Endodermal cell (in vitro differentiated cells): ENCODE data around the gene RASGEF1C. TPM values are rescaled to one million over a fixed set of nuclear protein-coding genes. Genes with fewer than 3 reads are reported as not detected.

Source experiments
- DNase-seq: peaks from one replicate; pipeline ENCODE4 v3.0.0-alpha.2; 2017
- H3K27ac ChIP-seq: 2 replicates; pipeline ENCODE4 v1.5.1; 2013; ENCODE audit warnings: mild to moderate bottlenecking, low read depth, low read length, moderate library complexity
- H3K27me3 ChIP-seq: 2 replicates; pipeline ENCODE4 v1.6.1; 2013; ENCODE audit warnings: mild to moderate bottlenecking, low read length, moderate library complexity; ENCODE audit not compliant: insufficient read depth, control insufficient read depth, poor library complexity, severe bottlenecking
- H3K36me3 ChIP-seq: 2 replicates; pipeline ENCODE4 v1.7.0; 2013; ENCODE audit warnings: mild to moderate bottlenecking, low read length, moderate library complexity; ENCODE audit not compliant: control insufficient read depth, insufficient read depth
- H3K4me1 ChIP-seq: one replicate; pipeline ENCODE4 v1.7.0; 2013; ENCODE audit warnings: low read length; ENCODE audit not compliant: control insufficient read depth, insufficient read depth
- H3K4me3 ChIP-seq: 2 replicates; pipeline ENCODE4 v1.5.1; 2013; ENCODE audit warnings: mild to moderate bottlenecking, low read length, moderate library complexity
- H3K9ac ChIP-seq: 2 replicates; pipeline ENCODE4 v1.6.1; 2013; ENCODE audit warnings: mild to moderate bottlenecking, low read length, moderate library complexity; ENCODE audit not compliant: poor library complexity, severe bottlenecking; ENCODE audit errors: extremely low read depth
- H3K9me3 ChIP-seq: 2 replicates; pipeline ENCODE4 v1.6.1; 2013; ENCODE audit warnings: mild to moderate bottlenecking, low read length, moderate library complexity; ENCODE audit not compliant: control insufficient read depth
- H3K27ac Mint-ChIP-seq: 2 replicates; pipeline ENCODE4 v1.8.0; 2020; ENCODE audit warnings: mixed read lengths
- H3K27me3 Mint-ChIP-seq: 2 replicates; pipeline ENCODE4 v1.8.0; 2021; ENCODE audit warnings: mild to moderate bottlenecking, mixed read lengths; ENCODE audit not compliant: insufficient read depth
- H3K36me3 Mint-ChIP-seq: 2 replicates; pipeline ENCODE4 v1.8.0; 2020; ENCODE audit warnings: low read depth, mixed read lengths
- H3K4me1 Mint-ChIP-seq: 2 replicates; pipeline ENCODE4 v1.8.0; 2020; ENCODE audit warnings: mixed read lengths
- H3K4me3 Mint-ChIP-seq: 2 replicates; pipeline ENCODE4 v1.8.0; 2020; ENCODE audit warnings: mild to moderate bottlenecking, moderate library complexity, mixed read lengths
- H3K9me3 Mint-ChIP-seq: 2 replicates; pipeline ENCODE4 v1.8.0; 2020; ENCODE audit warnings: mild to moderate bottlenecking, mixed read lengths
- CTCF ChIP-seq: fragments of 200-600 bp; sonication (generic); conservative IDR thresholded peaks from 2 replicates; pipeline ENCODE4 v1.5.0; 2021; ENCODE audit warnings: antibody characterized with exemption, mild to moderate bottlenecking
- WGBS, 2 experiments: methylation state at CpG; one replicate each; pipeline versions ENCODE4 v1.1.5 to v1.1.7; 2013; ENCODE audit warnings: missing lambda C conversion rate in 2 of 2, mixed read lengths in 1 of 2; ENCODE audit not compliant: insufficient coverage in 1 of 2, insufficient read length in 1 of 2; 5-methylcytosine and 5-hydroxymethylcytosine counted together
- total RNA-seq, 2 donors: library from RNA; stranded (reverse); fragmentation: NEBNext Ultra II Directional in 1 of 2; extraction: Animal tissue kit (Norgen Biotek cat#: 25700) in 1 of 2; gene quantifications; 2 replicates in 1 of 2; 3 replicates in 1 of 2; pipeline ENCODE4 v1.2.1, GENCODE V29; 2021

Gene RASGEF1C
- total RNA-seq, 2 donors from 2014 or later, result 0.62 to 0.75 TPM

- TF ChIP-seq CTCF, result no peak
- Histone ChIP-seq H3K27me3 (no peaks in the 10 kb centered on the region), H3K27ac (no peak overlapping the region), H3K36me3 (no peaks in the 10 kb centered on the region), H3K4me3 (no peak overlapping the region), H3K9ac (no peak overlapping the region), H3K9me3 (no peaks in the 10 kb centered on the region), H3K4me1 (no peaks in the 10 kb centered on the region)
- Mint-ChIP-seq H3K4me3 (no peak overlapping the region), H3K4me1 (no peaks in the 10 kb centered on the region), H3K27me3 (peaks cover 7% of the 10 kb centered on the region), H3K36me3 (no peaks in the 10 kb centered on the region), H3K27ac (no peak overlapping the region), H3K9me3 (no peaks in the 10 kb centered on the region)
- WGBS, 2 experiments, result 83 to 91% methylated on average over 7 to 9 of the region's 9 CpGs
- DNase-seq, result peak; percentile 37
Measured at GRCh38 chr5:180093651-180094382, 115.2 kb downstream of the RASGEF1C start.

GRCh38 chr5:180093241-180093640 is 115.8 kb downstream of the RASGEF1C start:
- Mint-ChIP-seq H3K36me3 (no peaks in the 10 kb centered on the region), H3K4me1 (no peaks in the 10 kb centered on the region), H3K4me3 (no peak overlapping the region), H3K27me3 (peaks cover 7% of the 10 kb centered on the region), H3K27ac (no peak overlapping the region), H3K9me3 (no peaks in the 10 kb centered on the region)
- TF ChIP-seq CTCF, result no peak
- WGBS, 2 experiments, result 94 to 95% methylated on average over 4 to 6 of the region's 6 CpGs
- no peak overlapping the region for H3K4me3 ChIP-seq
- H3K9ac ChIP-seq, result no peak overlapping the region
- no peaks in the 10 kb centered on the region for H3K36me3 ChIP-seq
- no peak overlapping the region for H3K27ac ChIP-seq
- DNase-seq, result no peak
- no peaks in the 10 kb centered on the region for H3K27me3 ChIP-seq
- H3K4me1 ChIP-seq, result no peaks in the 10 kb centered on the region
- no peaks in the 10 kb centered on the region for H3K9me3 ChIP-seq

- no peak overlapping the region for H3K4me3 ChIP-seq
- H3K4me3 Mint-ChIP-seq, result peak overlapping the region; percentile 71
- H3K9ac ChIP-seq, result no peak overlapping the region
- WGBS, 2 experiments, result 24 to 27% methylated on average over 8 to 13 of the region's 17 CpGs
- no peaks in the 10 kb centered on the region for H3K36me3 Mint-ChIP-seq
- DNase-seq, result peak; percentile 92
- H3K27ac ChIP-seq, result no peak overlapping the region
- no peaks in the 10 kb centered on the region for H3K4me1 ChIP-seq
- peak; percentile 70 for TF ChIP-seq CTCF
- H3K9me3 ChIP-seq, result no peaks in the 10 kb centered on the region
- H3K4me1 Mint-ChIP-seq, result peaks cover 4% of the 10 kb centered on the region
- H3K27me3 ChIP-seq, result no peaks in the 10 kb centered on the region
- H3K27me3 Mint-ChIP-seq, result peaks cover 7% of the 10 kb centered on the region
- no peaks in the 10 kb centered on the region for H3K36me3 ChIP-seq
- peak overlapping the region; percentile 74 for H3K27ac Mint-ChIP-seq
- no peaks in the 10 kb centered on the region for H3K9me3 Mint-ChIP-seq
Measured at GRCh38 chr5:180090769-180091546, 118.1 kb downstream of the RASGEF1C start.
